Body of pancreas (tissue), 4 donors: ENCODE results near the gene NAALADL1. TPM values are rescaled to one million over a fixed set of nuclear protein-coding genes. Genes with fewer than 3 reads are reported as not detected.
A peak's percentile ranks its signal among the peaks of the same experiment; 100 is the strongest.

ENCODE experiments used
- ATAC-seq: fragments of 150-250 bp; one replicate; pipeline ENCODE4 v1.9.1; 2016
- DNase-seq, 4 donors: peaks; one replicate each; pipeline ENCODE4 v3.0.0-alpha.2; 2019
- H3K27ac ChIP-seq, 4 donors: fragments of 200-600 bp; sonication (generic); 1 replicate in 3 of 4; 2 replicates in 1 of 4; pipeline versions ENCODE4 v1.5.1 to v1.6.1; 2016 to 2019; ENCODE audit warnings: mild to moderate bottlenecking in 1 of 4, mixed read lengths in 1 of 4, moderate library complexity in 1 of 4
- H3K27me3 ChIP-seq, 2 donors: fragments of 200-600 bp; sonication (generic); one replicate each; pipeline ENCODE4 v1.6.0; 2016; ENCODE audit warnings: mild to moderate bottlenecking in 1 of 2
- H3K36me3 ChIP-seq, 2 donors: fragments of 200-600 bp; sonication (generic); replicated peaks in 1 of 2; 2 replicates each; pipeline ENCODE4 v1.5.1; 2016; ENCODE audit warnings: low read depth in 2 of 2; ENCODE audit not compliant: insufficient read depth in 1 of 2
- H3K4me1 ChIP-seq: fragments of 200-600 bp; sonication (generic); one replicate; pipeline ENCODE4 v1.6.0; 2016
- H3K4me3 ChIP-seq, 2 donors: fragments of 200-600 bp; sonication (generic); 1 replicate in 1 of 2; 2 replicates in 1 of 2; pipeline ENCODE4 v1.5.1; 2016 to 2019
- H3K9me3 ChIP-seq, 3 donors: fragments of 200-600 bp; sonication (generic); 1 replicate in 2 of 3; 2 replicates in 1 of 3; pipeline ENCODE4 v1.5.1; 2016
- POLR2A ChIP-seq, 3 donors: fragments of 450-650 bp; IDR thresholded peaks; one replicate each; pipeline ENCODE4 v1.6.1; 2016; ENCODE audit warnings: antibody characterized with exemption in 3 of 3, mild to moderate bottlenecking in 2 of 3
- WGBS, 2 donors: methylation state at CpG; one replicate each; pipeline ENCODE4 v1.1.5; 2017; 5-methylcytosine and 5-hydroxymethylcytosine counted together
- intact Hi-C: fragments of 100-400 bp; cut with DNase I; formaldehyde crosslinking; loops from one replicate; pipeline ENCODE4 v1.15.1; 2023
- total RNA-seq, 2 donors: library from RNA; depleted of rRNA; stranded (reverse); fragments of >200 nt; gene quantifications; one replicate each; pipeline ENCODE4 v1.1.0, GENCODE V29; 2016
- TF ChIP-seq, protein P1 (sequence below), 7 experiments: fragments of 450-650 bp in 4 of 7; fragments of 200-600 bp in 3 of 7; sonication (generic) in 3 of 7; IDR thresholded peaks; one replicate each; pipeline ENCODE4 v1.5.1; 2016 to 2019; ENCODE audit warnings: antibody characterized with exemption in 7 of 7

The NAALADL1 gene
- total RNA-seq, 2 donors from 2014 or later = 1.6 to 11.5 TPM

DNA sequence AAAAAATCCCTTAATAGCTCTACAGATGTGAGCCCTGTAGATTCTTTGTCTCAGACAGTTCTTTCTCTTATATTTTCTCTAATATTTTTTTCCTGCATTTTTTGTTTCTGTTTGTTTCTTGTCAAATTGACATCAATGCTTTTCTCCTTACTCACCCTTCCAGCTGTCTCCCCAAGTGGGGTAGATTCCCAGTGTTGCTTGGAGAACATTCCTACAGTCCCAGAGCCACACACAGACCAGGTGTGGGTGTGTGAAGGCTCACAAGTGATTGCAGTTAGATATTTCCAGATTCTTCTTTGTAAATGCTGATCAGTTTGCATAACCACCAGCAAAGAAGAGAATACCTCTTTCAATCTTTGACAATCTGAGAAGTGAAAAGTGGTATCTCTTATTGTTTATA lies 45.1 kb upstream of the NAALADL1 start:
- no peak for ATAC-seq
- intact Hi-C loops = no loop called here
- Histone ChIP-seq H3K9me3 (no peaks in the 10 kb centered on the region), H3K4me3 (no peak overlapping the region), H3K27ac (peak overlapping the region in 3 of 4 donors; percentile 64 to 78 (median 72)), H3K4me1 (peaks cover 54% of the 10 kb centered on the region), H3K27me3 (no peaks in the 10 kb centered on the region), H3K36me3 (peaks cover 0 to 7% of the 10 kb centered on the region in 2 donors)
- TF ChIP-seq, protein P1, sequence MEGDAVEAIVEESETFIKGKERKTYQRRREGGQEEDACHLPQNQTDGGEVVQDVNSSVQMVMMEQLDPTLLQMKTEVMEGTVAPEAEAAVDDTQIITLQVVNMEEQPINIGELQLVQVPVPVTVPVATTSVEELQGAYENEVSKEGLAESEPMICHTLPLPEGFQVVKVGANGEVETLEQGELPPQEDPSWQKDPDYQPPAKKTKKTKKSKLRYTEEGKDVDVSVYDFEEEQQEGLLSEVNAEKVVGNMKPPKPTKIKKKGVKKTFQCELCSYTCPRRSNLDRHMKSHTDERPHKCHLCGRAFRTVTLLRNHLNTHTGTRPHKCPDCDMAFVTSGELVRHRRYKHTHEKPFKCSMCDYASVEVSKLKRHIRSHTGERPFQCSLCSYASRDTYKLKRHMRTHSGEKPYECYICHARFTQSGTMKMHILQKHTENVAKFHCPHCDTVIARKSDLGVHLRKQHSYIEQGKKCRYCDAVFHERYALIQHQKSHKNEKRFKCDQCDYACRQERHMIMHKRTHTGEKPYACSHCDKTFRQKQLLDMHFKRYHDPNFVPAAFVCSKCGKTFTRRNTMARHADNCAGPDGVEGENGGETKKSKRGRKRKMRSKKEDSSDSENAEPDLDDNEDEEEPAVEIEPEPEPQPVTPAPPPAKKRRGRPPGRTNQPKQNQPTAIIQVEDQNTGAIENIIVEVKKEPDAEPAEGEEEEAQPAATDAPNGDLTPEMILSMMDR (IDR thresholded peaks at IDR 0.05) = no peak
- TF ChIP-seq POLR2A (IDR thresholded peaks at IDR 0.05) = no peak
- no peak for DNase-seq

DNA sequence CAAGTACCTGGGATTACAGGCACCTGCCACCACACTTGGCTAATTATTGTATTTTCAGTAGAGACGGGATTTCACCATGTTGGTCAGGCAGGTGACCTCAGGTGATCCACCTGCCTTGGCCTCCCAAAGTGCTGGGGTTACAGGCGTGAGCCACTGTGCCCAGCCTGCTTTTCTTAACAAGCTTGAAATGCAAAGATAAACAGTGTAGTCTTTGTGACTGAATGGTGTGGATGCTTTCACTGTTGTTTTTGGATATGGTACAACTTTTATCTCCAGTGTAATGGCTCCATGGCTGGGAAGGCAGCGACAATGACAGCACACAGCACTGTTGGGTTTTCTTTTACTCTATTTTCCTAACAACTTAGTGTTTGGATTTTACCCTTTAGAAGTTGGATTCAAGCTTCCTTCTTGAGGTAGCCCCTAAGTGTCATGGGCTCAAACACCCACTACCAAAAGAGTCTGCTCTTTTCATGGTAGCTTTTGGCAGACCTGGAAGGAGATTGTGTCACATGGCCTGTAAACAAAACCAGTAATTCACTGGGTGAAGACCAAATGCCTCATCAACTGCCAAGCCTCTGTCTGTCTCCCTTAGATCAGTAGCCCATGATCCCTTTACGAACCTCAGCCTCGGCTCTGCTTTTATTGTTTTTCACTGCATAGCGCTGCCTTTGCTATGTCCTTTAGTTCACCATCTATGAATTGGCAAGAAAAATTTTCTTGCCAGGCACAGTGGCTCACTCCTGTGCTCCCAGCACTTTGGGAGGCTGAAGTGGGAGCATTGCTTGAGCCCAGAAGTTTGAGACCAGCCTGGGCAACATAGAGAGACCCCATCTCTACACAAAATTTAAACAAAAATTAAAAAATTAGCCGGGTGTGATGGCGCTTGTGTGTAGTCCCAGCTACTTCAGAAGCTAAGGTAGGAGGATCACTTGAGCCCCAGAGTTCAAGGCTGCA lies 44.1 kb upstream of the NAALADL1 start:
- Histone ChIP-seq H3K4me1 (peaks cover 64% of the 10 kb centered on the region), H3K27ac (peak overlapping the region in 3 of 4 donors; percentile 64 to 78 (median 72)), H3K4me3 (no peak overlapping the region), H3K36me3 (no peaks in the 10 kb centered on the region), H3K9me3 (no peaks in the 10 kb centered on the region), H3K27me3 (no peaks in the 10 kb centered on the region)
- DNase-seq (peak in 3 of 4 donors; percentile 44 to 73 (median 49)), ATAC-seq (peak; percentile 77)
- intact Hi-C loops = no loop called here
- WGBS, 2 donors = 61% methylated on average over 7 to 8 of the region's 8 CpGs
- TF ChIP-seq, protein P1 (IDR thresholded peaks at IDR 0.05) = no peak
- no peak for TF ChIP-seq POLR2A (IDR thresholded peaks at IDR 0.05)

DNA sequence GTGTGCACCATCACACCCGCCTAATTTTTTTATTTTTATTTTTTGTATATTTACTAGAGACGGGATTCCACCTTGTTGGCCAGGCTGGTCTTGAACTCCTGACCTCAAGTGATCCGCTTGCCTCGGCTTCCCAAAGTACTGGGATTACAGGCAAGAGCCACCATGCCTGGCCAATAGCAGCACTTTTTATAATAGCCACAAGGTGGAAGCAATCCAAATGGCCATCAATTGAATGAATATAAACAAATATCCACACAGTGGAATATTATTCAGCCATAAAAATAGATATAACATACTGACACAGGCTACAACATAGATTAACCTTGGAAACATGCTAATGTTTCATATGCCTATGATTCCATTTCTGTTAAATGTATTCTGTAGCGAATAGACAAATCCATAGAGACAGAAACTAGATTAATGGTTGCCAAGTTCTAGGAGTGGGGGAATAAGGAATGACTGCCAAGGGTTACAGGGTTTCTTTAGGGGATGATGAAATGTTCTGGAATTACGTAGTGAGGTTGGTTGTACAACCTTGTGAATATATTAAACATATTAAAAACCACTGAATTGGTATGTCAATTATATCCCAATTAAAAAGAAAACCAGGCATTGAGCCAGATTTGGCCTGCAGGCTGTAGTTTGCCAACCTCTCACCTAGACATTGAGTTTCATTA lies 42.5 kb upstream of the NAALADL1 start:
- no peak for DNase-seq
- Histone ChIP-seq H3K4me3 (no peak overlapping the region), H3K4me1 (peaks cover 74% of the 10 kb centered on the region), H3K27me3 (no peaks in the 10 kb centered on the region), H3K27ac (peak overlapping the region; percentile 19 to 78 (median 52)), H3K36me3 (no peaks in the 10 kb centered on the region), H3K9me3 (no peaks in the 10 kb centered on the region)
- intact Hi-C loops = no loop called here
- WGBS, 2 donors = 75 to 76% methylated on average over 6 of the region's 6 CpGs
- no peak for ATAC-seq
- TF ChIP-seq POLR2A (IDR thresholded peaks at IDR 0.05) = no peak
- TF ChIP-seq, protein P1 (IDR thresholded peaks at IDR 0.05) = no peak

DNA sequence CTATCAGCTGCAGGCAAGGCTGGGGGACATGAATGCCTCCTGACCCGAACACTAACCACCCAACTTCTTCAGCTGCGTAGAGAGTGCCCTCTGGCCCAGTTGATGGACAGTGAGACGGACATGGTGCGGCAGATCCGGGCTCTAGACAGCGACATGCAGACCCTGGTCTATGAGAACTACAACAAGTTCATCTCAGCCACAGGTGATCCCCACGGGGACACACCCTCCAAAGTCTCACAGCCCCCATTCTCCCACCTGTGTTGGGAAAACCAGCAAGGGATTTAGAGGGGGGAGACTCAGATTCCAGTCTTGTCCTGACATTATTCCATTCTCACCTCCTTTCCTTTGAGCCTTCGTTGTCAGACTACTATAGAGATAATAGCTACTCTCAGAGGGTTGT lies 38.6 kb upstream of the NAALADL1 start:
- Histone ChIP-seq H3K9me3 (no peaks in the 10 kb centered on the region), H3K4me3 (peak overlapping the region; percentile 83 to 84), H3K36me3 (no peaks in the 10 kb centered on the region), H3K27ac (peak overlapping the region; percentile 84 to 99 (median 94)), H3K4me1 (peaks cover 41% of the 10 kb centered on the region), H3K27me3 (no peaks in the 10 kb centered on the region)
- no peak for ATAC-seq
- intact Hi-C loops = no loop called here
- no peak for TF ChIP-seq POLR2A (IDR thresholded peaks at IDR 0.05)
- TF ChIP-seq, protein P1 (IDR thresholded peaks at IDR 0.05) = no peak
- 22 to 33% methylated on average over 1 to 8 of the region's 8 CpGs for WGBS, 2 donors
- DNase-seq = no peak
